B cell (primary cell): ENCODE data around the gene STON2. TPM values are rescaled to one million over a fixed set of nuclear protein-coding genes. Genes with fewer than 3 reads are reported as not detected.

Source experiments
- ATAC-seq: fragments of 200-7000 bp; cut with Tn5 transposase; one replicate; pipeline ENCODE4 v1.10.0; 2021; ENCODE audit warnings: low read depth, mild to moderate bottlenecking, moderate number of reproducible peaks, moderate library complexity
- CTCF ChIA-PET: fragments of 350-600 bp; sonication (Branson Sonifier 250); formaldehyde crosslinking; loops from one replicate; lab custom pipeline; 2021; ENCODE audit warnings: antibody characterized with exemption, inconsistent platforms; lab: Charles Lee
- POLR2A ChIA-PET: fragments of 350-600 bp; sonication (Branson Sonifier 250); formaldehyde crosslinking; loops from one replicate; lab custom pipeline; 2021; ENCODE audit warnings: antibody characterized with exemption; lab: Charles Lee
- DNase-seq: peaks from one replicate; pipeline ENCODE4 v3.0.0; 2013
- H2AFZ ChIP-seq: 2 replicates; pipeline ENCODE4 v1.6.1; 2012; ENCODE audit warnings: mild to moderate bottlenecking, low read depth, low read length; ENCODE audit not compliant: insufficient read depth, poor library complexity, severe bottlenecking
- H3K27ac ChIP-seq, 2 donors: 1 replicate in 1 of 2; 2 replicates in 1 of 2; pipeline ENCODE4 v1.5.1; 2012 to 2013; ENCODE audit warnings: low read length in 2 of 2, mild to moderate bottlenecking in 2 of 2, moderate library complexity in 1 of 2
- H3K27me3 ChIP-seq, 4 experiments: fragments of 200-600 bp in 1 of 4; sonication (generic) in 1 of 4; replicated peaks in 1 of 4; 1 replicate in 2 of 4; 2 replicates in 2 of 4; pipeline versions ENCODE4 v1.6.1 to v1.7.0; 2013 to 2016; ENCODE audit warnings: low read length in 3 of 4, mild to moderate bottlenecking in 2 of 4, mixed read lengths in 1 of 4, moderate library complexity in 1 of 4; ENCODE audit not compliant: insufficient read depth in 4 of 4, control insufficient read depth in 3 of 4; ENCODE audit errors: control extremely low read depth in 1 of 4
- H3K36me3 ChIP-seq, 2 experiments: replicated peaks in 1 of 2; 1 replicate in 1 of 2; 2 replicates in 1 of 2; pipeline versions ENCODE4 v1.6.1 to v1.7.1; 2013; ENCODE audit warnings: low read length in 1 of 2; ENCODE audit not compliant: insufficient read depth in 2 of 2, control insufficient read depth in 1 of 2; ENCODE audit errors: control extremely low read depth in 1 of 2, extremely low read depth in 1 of 2
- H3K4me1 ChIP-seq, 2 donors: fragments of 200-600 bp in 1 of 2; sonication (generic) in 1 of 2; 1 replicate in 1 of 2; 2 replicates in 1 of 2; pipeline versions ENCODE4 v1.5.1 to v1.6.1; 2013 to 2017; ENCODE audit warnings: low read length in 2 of 2; ENCODE audit not compliant: control insufficient read depth in 2 of 2, insufficient read depth in 2 of 2
- H3K4me2 ChIP-seq: replicated peaks from 2 replicates; pipeline ENCODE3; 2012; ENCODE audit warnings: mild to moderate bottlenecking, low read depth, low read length; ENCODE audit not compliant: poor library complexity, severe bottlenecking
- H3K4me3 ChIP-seq, 5 experiments: fragments of 200-600 bp in 1 of 5; sonication (generic) in 1 of 5; 1 replicate in 3 of 5; 2 replicates in 2 of 5; pipeline versions ENCODE4 v1.5.1 to v1.7.0; 2011 to 2016; ENCODE audit warnings: low read length in 4 of 5, mild to moderate bottlenecking in 4 of 5, low read depth in 2 of 5, control low read depth in 1 of 5, moderate library complexity in 1 of 5; ENCODE audit not compliant: insufficient read depth in 1 of 5; ENCODE audit errors: control extremely low read depth in 1 of 5, extremely low read depth in 1 of 5
- H3K79me2 ChIP-seq: fragments of 200-600 bp; sonication (generic); one replicate; pipeline ENCODE4 v1.6.0; 2016; ENCODE audit warnings: low read length; ENCODE audit not compliant: control insufficient read depth, insufficient read depth
- H3K9ac ChIP-seq: fragments of 200-600 bp; sonication (generic); 2 replicates; pipeline ENCODE4 v1.6.1; 2017; ENCODE audit warnings: mild to moderate bottlenecking, low read length, moderate library complexity
- H3K9me3 ChIP-seq, 3 donors: one replicate each; pipeline versions ENCODE4 v1.6.1 to v1.7.1; 2013; ENCODE audit warnings: low read length in 2 of 3; ENCODE audit not compliant: control insufficient read depth in 2 of 3, insufficient read depth in 1 of 3; ENCODE audit errors: control extremely low read depth in 1 of 3
- H4K20me1 ChIP-seq: 2 replicates; pipeline ENCODE4 v1.6.0; 2012; ENCODE audit warnings: mild to moderate bottlenecking, low read length; ENCODE audit not compliant: insufficient read depth, control insufficient read depth, poor library complexity, severe bottlenecking
- H3K27ac Mint-ChIP-seq: one replicate; pipeline ENCODE4 v1.8.0; 2021; ENCODE audit warnings: mixed read lengths
- H3K27me3 Mint-ChIP-seq: one replicate; pipeline ENCODE4 v1.8.0; 2021; ENCODE audit warnings: mixed read lengths
- H3K4me1 Mint-ChIP-seq: one replicate; pipeline ENCODE4 v1.8.0; 2021; ENCODE audit warnings: mixed read lengths
- H3K4me3 Mint-ChIP-seq: one replicate; pipeline ENCODE4 v1.8.0; 2021; ENCODE audit warnings: mixed read lengths
- H3K9me3 Mint-ChIP-seq: one replicate; pipeline ENCODE4 v1.8.0; 2022; ENCODE audit warnings: mixed read lengths; ENCODE audit not compliant: insufficient read depth
- EZH2 ChIP-seq: IDR thresholded peaks from 2 replicates; pipeline ENCODE4 v1.6.1; 2012; ENCODE audit warnings: borderline replicate concordance, low read depth, mild to moderate bottlenecking, moderate library complexity, low read length; ENCODE audit not compliant: insufficient read depth, poor library complexity, severe bottlenecking
- WGBS: methylation state at CpG from one replicate; pipeline ENCODE4 v1.1.5; 2013; ENCODE audit warnings: missing lambda C conversion rate; ENCODE audit not compliant: insufficient coverage; 5-methylcytosine and 5-hydroxymethylcytosine counted together
- intact Hi-C: fragments of 100-400 bp; cut with micrococcal nuclease; formaldehyde crosslinking; loops from one replicate; pipeline ENCODE4 v1.10.0; 2022
- polyA plus RNA-seq: library from polyadenylated mRNA; depleted of rRNA; stranded (reverse); fragments of >200 nt; gene quantifications from 2 replicates; pipeline ENCODE4 v1.2.3, GENCODE V29; 2012
- total RNA-seq, 2 donors: library from RNA; stranded (reverse); fragments of 120-200 nt in 1 of 2; gene quantifications; 1 replicate in 1 of 2; 2 replicates in 1 of 2; pipeline versions ENCODE4 v1.2.3 to v1.2.4, GENCODE V29; 2013 to 2022
- TF ChIP-seq, protein P1 (sequence below): fragments of 200-600 bp; IDR thresholded peaks from one replicate; pipeline ENCODE4 v1.8.0; 2022; ENCODE audit warnings: antibody characterized with exemption, mild to moderate bottlenecking

Gene STON2
- total and polyA plus RNA-seq, 2 donors (not counting 1 experiment from before 2014, with no cell fraction given) = 0.03 TPM; not detected in 1

DNA sequence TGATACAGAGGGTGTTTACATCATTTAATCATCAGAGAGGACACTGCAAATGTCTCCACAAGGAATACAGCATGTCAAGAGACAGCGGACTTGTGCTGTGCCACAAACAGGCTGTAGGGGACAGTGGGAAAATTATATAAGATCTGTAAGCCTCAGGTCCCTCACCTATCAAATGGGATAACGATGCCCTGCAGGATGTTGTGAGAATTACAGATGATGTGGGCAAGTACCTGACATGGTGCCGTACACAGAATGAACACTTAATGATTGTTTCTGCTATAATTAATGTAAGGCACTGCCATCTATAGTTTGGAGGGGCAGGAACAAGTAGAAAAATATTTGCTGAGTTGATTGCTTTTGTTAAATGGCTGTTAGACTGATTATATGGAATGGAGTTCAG lies 97.5 kb downstream of the STON2 start:
- H3K9ac ChIP-seq = no peak overlapping the region
- no peak overlapping the region for H3K27ac Mint-ChIP-seq
- no peaks in the 10 kb centered on the region for H3K9me3 ChIP-seq
- H3K79me2 ChIP-seq = no peaks in the 10 kb centered on the region
- no peak for TF ChIP-seq EZH2
- TF ChIP-seq, protein P1, sequence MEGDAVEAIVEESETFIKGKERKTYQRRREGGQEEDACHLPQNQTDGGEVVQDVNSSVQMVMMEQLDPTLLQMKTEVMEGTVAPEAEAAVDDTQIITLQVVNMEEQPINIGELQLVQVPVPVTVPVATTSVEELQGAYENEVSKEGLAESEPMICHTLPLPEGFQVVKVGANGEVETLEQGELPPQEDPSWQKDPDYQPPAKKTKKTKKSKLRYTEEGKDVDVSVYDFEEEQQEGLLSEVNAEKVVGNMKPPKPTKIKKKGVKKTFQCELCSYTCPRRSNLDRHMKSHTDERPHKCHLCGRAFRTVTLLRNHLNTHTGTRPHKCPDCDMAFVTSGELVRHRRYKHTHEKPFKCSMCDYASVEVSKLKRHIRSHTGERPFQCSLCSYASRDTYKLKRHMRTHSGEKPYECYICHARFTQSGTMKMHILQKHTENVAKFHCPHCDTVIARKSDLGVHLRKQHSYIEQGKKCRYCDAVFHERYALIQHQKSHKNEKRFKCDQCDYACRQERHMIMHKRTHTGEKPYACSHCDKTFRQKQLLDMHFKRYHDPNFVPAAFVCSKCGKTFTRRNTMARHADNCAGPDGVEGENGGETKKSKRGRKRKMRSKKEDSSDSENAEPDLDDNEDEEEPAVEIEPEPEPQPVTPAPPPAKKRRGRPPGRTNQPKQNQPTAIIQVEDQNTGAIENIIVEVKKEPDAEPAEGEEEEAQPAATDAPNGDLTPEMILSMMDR = no peak
- H3K4me3 ChIP-seq = no peak overlapping the region
- CTCF ChIA-PET = no interaction called here
- H2AFZ ChIP-seq = no peak overlapping the region
- H3K4me1 ChIP-seq = no peaks in the 10 kb centered on the region
- peaks cover 4% of the 10 kb centered on the region for H3K27me3 Mint-ChIP-seq
- H3K36me3 ChIP-seq = no peaks in the 10 kb centered on the region
- 86% methylated on average over 1 of the region's 3 CpGs for WGBS
- H3K27ac ChIP-seq = no peak overlapping the region
- no peak overlapping the region for H3K4me3 Mint-ChIP-seq
- no peaks in the 10 kb centered on the region for H4K20me1 ChIP-seq
- H3K27me3 ChIP-seq = no peaks in the 10 kb centered on the region
- no peaks in the 10 kb centered on the region for H3K9me3 Mint-ChIP-seq
- ATAC-seq = no peak
- H3K4me1 Mint-ChIP-seq = no peaks in the 10 kb centered on the region
- H3K4me2 ChIP-seq = no peak overlapping the region
- POLR2A ChIA-PET = no interaction called here
- DNase-seq = no peak
- intact Hi-C loops = no loop called here

DNA sequence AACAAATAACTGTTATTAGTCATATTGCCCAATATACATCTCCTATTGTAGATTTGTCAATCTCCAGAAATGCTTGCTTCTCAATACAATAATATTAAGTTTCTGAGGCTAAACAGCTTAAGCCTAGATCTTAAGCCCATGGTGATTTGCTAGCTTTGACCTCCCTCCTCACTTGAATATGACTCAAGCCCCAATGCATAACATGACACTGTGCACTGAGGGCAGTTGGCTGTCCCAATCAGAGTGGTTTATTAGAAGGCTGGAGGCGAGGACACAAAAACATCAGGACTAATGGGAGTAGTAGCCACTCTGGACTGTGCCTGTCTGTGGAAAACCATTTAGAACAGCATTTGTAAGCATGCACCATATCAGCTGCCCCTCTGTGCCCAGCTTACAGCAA lies 98.3 kb downstream of the STON2 start:
- Histone ChIP-seq H3K9me3 (no peaks in the 10 kb centered on the region), H3K4me2 (no peak overlapping the region), H2AFZ (no peak overlapping the region), H3K9ac (no peak overlapping the region), H4K20me1 (no peaks in the 10 kb centered on the region), H3K36me3 (no peaks in the 10 kb centered on the region), H3K27ac (no peak overlapping the region), H3K4me1 (no peaks in the 10 kb centered on the region), H3K4me3 (no peak overlapping the region), H3K79me2 (no peaks in the 10 kb centered on the region), H3K27me3 (no peaks in the 10 kb centered on the region)
- intact Hi-C loops = no loop called here
- peaks cover 7% of the 10 kb centered on the region for H3K27me3 Mint-ChIP-seq
- ChIA-PET CTCF (no interaction called here), POLR2A (no interaction called here)
- no peak overlapping the region for H3K27ac Mint-ChIP-seq
- no peak for ATAC-seq
- H3K4me1 Mint-ChIP-seq = no peaks in the 10 kb centered on the region
- 67% methylated on average over 1 of the region's 1 CpG for WGBS
- TF ChIP-seq, protein P1 = no peak
- TF ChIP-seq EZH2 = no peak
- no peak overlapping the region for H3K4me3 Mint-ChIP-seq
- H3K9me3 Mint-ChIP-seq = no peaks in the 10 kb centered on the region
- no peak for DNase-seq
